ENCODE measurements around the gene TMPRSS2.

TMPRSS2 gene

GRCh38 chr21:41441546-41441945, 66.4 kb downstream of the TMPRSS2 start:
- TF ChIP-seq POLR2AphosphoS5 (IDR thresholded peaks at IDR 0.05; ENCODE audit: low read depth, low read length) (no peak), FOXP2 (optimal IDR thresholded peaks at IDR 0.05; ENCODE audit: borderline replicate concordance, extremely low read depth, extremely low read length, insufficient read depth) (no peak), TAF1 (IDR thresholded peaks at IDR 0.05; ENCODE audit: borderline replicate concordance, insufficient read depth, low read length) (no peak), SIN3A (IDR thresholded peaks at IDR 0.05; ENCODE audit: borderline replicate concordance, insufficient read depth, low read length) (no peak)
- TF ChIP-seq, protein P1, sequence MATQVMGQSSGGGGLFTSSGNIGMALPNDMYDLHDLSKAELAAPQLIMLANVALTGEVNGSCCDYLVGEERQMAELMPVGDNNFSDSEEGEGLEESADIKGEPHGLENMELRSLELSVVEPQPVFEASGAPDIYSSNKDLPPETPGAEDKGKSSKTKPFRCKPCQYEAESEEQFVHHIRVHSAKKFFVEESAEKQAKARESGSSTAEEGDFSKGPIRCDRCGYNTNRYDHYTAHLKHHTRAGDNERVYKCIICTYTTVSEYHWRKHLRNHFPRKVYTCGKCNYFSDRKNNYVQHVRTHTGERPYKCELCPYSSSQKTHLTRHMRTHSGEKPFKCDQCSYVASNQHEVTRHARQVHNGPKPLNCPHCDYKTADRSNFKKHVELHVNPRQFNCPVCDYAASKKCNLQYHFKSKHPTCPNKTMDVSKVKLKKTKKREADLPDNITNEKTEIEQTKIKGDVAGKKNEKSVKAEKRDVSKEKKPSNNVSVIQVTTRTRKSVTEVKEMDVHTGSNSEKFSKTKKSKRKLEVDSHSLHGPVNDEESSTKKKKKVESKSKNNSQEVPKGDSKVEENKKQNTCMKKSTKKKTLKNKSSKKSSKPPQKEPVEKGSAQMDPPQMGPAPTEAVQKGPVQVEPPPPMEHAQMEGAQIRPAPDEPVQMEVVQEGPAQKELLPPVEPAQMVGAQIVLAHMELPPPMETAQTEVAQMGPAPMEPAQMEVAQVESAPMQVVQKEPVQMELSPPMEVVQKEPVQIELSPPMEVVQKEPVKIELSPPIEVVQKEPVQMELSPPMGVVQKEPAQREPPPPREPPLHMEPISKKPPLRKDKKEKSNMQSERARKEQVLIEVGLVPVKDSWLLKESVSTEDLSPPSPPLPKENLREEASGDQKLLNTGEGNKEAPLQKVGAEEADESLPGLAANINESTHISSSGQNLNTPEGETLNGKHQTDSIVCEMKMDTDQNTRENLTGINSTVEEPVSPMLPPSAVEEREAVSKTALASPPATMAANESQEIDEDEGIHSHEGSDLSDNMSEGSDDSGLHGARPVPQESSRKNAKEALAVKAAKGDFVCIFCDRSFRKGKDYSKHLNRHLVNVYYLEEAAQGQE (IDR thresholded peaks at IDR 0.05; ENCODE audit: insufficient read depth in 1 of 2, low read depth in 2 of 2, low read length in 2 of 2): no peak

- TF ChIP-seq POLR2AphosphoS5 (IDR thresholded peaks at IDR 0.05; ENCODE audit: low read depth, low read length) (no peak), TAF1 (IDR thresholded peaks at IDR 0.05; ENCODE audit: borderline replicate concordance, insufficient read depth, low read length) (no peak), SIN3A (IDR thresholded peaks at IDR 0.05; ENCODE audit: borderline replicate concordance, insufficient read depth, low read length) (no peak), FOXP2 (optimal IDR thresholded peaks at IDR 0.05; ENCODE audit: borderline replicate concordance, extremely low read depth, extremely low read length, insufficient read depth) (no peak)
- TF ChIP-seq, protein P1 (IDR thresholded peaks at IDR 0.05; ENCODE audit: insufficient read depth in 1 of 2, low read depth in 2 of 2, low read length in 2 of 2): no peak
Measured at GRCh38 chr21:41439248-41439647, 68.7 kb downstream of the TMPRSS2 start.

DNA sequence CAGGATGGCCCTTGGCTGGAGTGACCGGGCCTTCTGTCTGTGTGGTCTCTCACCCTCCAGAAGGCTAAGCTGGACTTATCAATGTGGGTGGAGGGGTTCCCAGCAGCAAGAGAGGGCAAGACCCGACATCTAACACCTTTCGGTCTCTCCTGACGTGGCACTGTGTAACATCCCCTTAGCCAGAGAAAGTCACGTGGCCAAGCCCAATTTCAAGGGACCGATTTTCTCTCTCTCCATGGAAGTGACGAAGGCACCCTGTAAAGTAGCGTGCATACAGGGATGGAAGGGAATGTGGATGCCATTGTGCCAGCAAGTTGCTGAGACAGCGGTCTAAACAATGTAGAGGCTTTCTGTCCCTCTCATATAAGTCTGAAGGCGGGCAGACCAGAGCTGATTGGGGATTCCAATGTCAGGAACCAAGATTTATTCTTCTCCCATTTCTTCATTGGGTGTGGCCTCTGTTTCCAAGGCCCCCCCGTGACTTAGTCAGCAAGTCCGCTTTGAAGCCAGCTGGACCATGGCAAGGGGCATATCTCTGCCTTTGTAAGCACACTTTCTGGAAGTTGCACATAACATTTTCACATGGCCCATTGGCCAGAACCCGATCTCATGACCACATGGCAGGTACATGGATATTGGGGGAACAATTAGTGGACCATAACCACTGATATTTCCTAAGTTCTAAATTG, 69.4 kb downstream of the TMPRSS2 start:
- TF ChIP-seq, protein P1 (IDR thresholded peaks at IDR 0.05; ENCODE audit: insufficient read depth in 1 of 2, low read depth in 2 of 2, low read length in 2 of 2): no peak
- TF ChIP-seq POLR2AphosphoS5 (IDR thresholded peaks at IDR 0.05; ENCODE audit: low read depth, low read length) (no peak), FOXP2 (optimal IDR thresholded peaks at IDR 0.05; ENCODE audit: borderline replicate concordance, extremely low read depth, extremely low read length, insufficient read depth) (no peak), TAF1 (IDR thresholded peaks at IDR 0.05; ENCODE audit: borderline replicate concordance, insufficient read depth, low read length) (no peak), SIN3A (IDR thresholded peaks at IDR 0.05; ENCODE audit: borderline replicate concordance, insufficient read depth, low read length) (no peak)

GRCh38 chr21:41437729-41438128, 70.2 kb downstream of the TMPRSS2 start:
- no peak for TF ChIP-seq SIN3A (IDR thresholded peaks at IDR 0.05; ENCODE audit: borderline replicate concordance, insufficient read depth, low read length)
- TF ChIP-seq, protein P1 (IDR thresholded peaks at IDR 0.05; ENCODE audit: insufficient read depth in 1 of 2, low read depth in 2 of 2, low read length in 2 of 2): no peak
- TF ChIP-seq FOXP2 (optimal IDR thresholded peaks at IDR 0.05; ENCODE audit: borderline replicate concordance, extremely low read depth, extremely low read length, insufficient read depth): no peak
- no peak for TF ChIP-seq POLR2AphosphoS5 (IDR thresholded peaks at IDR 0.05; ENCODE audit: low read depth, low read length)
- TF ChIP-seq TAF1 (IDR thresholded peaks at IDR 0.05; ENCODE audit: borderline replicate concordance, insufficient read depth, low read length): no peak
